ENCODE results near the gene STK31.
"Not testable (repeated sequence)": the region's sequence is repeated elsewhere in the genome, so short reads cannot be mapped to it uniquely, and the experiment has no call there.

The STK31 gene

DNA sequence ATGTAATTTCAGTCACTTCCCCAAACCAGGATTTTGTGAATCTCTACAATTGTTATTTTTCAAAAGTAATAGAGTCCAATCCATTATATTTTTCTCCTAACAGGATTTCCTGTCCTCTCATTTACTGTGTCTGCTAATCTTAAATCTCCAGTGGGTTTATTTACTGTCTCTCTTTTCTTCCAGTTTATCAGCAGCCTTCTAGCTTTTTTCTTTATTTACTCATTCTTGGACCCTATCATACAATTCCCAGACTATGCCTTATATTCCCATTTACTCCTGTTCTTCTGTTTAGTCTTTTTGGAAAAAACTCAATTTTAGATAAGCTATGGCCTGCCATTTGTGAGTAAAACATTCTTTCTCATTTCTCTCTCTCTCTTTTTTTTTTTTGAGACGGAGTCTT, 94.7 kb downstream of the STK31 start:
- DNase-seq, result no peak

DNA sequence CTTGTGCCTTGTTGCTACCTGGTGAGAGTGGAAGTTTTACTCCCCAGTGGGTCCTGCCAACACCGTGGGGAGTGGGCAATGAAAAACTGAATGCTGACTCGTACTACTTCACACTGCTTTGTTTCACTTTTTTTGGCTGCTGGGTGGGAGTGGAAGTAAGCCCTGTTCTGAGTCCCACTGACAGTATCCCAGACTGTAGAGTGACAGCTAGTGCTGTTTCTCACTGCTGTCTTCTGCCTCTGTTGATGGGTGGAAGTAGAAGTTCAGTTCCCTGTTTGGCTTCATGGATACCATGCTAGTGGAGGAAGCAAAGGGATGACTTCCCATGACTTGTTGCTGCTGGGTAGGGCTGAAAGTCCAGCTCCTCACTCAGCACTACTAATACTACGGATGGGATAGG, 98.4 kb downstream of the STK31 start:
- no peak for DNase-seq

DNA sequence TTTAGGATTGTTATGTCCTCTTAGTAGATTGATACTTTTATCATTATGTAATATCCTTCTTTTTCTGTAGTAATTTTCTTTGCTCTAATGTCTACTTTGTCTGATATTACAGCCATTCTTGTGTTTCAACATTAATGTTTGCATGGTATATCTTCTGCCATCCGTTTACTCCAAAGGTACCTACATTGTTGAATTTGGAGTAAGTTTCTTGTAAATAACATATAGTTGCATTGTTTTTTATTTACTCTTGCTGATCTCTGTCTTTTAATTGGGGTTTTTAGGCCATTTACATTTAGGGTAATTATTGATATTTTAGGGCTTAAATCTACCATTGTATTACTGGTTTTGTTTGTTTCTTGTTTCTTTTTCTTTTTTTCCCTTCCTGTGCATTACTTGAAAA, 100.1 kb downstream of the STK31 start:
- no peak for DNase-seq

DNA sequence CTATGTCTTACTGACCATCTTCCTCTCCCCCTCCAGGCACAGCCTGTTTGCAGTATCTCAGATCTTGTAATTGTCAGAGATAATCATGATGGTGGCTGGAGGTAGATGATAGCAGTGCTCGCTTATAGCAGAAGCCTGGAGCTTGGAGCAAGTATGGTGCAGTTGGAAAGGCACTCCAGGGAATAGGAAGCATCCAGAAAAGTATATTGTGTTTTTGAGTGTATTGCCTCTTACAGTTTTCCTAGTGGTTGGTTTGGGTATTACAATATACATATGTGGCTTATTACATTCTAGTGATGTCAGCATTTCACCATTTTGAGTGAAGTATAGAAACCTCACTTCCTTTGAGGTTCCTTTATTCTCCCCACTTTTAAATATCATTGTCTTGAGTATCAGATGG, 101.5 kb downstream of the STK31 start:
- DNase-seq, result no peak

DNA sequence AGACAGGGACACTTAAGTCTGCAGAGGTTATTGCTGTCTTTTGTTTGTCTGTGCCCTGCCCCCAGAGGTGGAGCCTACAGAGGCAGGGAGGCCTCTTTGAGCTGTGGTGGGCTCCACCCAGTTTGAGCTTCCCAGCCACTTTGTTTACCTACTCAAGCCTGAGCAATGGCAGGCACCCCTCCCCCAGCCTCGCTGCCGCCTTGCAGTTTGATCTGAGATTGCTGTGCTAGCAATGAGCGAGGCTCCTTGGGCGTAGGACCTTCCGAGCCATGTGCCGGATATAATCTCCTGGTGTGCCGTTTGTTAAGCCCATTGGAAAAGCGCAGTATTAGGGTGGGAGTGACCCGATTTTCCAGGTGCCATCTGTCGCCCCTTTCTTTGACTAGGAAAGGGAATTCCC, 118.1 kb downstream of the STK31 start:
- DNase-seq, result not testable (repeated sequence)

DNA sequence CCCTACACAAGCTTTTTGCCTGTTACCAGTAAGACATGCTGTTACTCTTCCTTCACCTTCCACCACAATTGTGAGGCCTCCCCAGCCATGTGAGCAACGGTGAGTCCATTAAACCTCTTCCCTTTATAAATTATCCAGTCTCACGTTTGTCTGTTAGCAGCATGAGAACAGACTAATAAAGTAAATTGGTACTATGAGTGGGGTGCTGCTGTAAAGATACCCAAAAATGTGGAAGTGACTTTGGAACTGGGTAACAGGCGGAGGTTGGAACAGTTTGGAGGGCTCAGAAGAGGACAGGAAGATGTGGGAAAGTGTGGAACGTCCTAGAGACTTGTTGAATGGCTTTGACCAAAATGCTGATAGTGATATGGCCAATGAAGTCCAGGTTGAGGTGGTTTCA, 122.7 kb downstream of the STK31 start:
- DNase-seq, result not testable (repeated sequence)

DNA sequence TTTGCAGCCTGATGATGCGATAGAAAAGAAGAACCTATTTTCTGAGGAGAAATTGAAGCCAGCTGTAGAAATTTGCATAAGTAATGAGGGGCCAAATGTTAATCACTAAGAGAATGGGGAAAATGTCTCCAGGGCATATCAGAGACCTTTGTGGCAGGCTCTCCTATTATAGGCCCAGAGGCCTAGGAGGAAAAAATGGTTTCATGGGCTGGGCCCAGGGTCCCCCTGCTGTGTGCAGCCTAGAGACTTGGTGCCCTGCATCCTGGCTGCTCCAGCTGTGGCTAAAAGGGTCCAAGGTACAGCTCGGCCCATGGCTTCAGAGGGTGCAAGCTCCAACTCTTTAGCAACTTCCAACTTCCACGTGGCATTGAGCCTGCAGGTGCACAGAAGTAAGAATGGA, 123.4 kb downstream of the STK31 start:
- DNase-seq, result no peak

DNA sequence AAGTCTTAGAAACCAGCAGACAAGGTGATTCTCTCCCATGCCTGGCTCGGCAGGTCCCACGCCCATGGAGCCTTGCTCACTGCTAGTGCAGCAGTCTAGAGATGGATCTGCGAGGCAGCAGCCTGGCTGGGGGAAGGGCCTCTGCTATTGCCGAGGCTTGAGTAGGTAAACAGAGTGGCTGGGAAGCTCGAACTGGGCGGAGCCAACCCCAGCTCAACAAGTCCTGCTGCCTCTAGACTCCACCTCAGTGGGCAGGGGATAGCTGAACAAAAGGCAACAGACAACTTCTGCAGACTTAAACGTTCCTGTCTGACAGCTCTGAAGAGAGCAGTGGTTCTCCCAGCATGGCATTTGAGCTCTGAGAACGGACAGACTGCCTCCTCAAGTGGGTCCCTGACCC, 134.8 kb downstream of the STK31 start:
- DNase-seq, result not testable (repeated sequence)

DNA sequence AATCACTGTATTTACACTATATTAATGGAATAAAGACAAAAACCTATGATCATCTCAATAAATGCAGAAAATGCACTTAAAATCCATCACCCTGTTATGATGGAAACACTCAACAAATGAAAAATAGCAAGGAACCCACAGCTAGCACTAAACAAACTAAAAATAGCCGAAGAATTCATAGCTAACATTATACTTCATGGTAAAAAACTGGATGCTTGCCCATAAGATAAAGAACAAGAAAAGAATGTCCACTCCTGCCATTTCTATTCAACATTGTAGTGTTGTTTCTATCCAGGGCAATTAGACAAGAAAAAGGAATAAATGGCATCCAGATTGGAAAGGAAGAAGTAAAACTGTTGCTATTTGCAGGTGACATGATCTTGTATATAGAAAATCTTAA, 142.1 kb downstream of the STK31 start:
- no peak for DNase-seq

DNA sequence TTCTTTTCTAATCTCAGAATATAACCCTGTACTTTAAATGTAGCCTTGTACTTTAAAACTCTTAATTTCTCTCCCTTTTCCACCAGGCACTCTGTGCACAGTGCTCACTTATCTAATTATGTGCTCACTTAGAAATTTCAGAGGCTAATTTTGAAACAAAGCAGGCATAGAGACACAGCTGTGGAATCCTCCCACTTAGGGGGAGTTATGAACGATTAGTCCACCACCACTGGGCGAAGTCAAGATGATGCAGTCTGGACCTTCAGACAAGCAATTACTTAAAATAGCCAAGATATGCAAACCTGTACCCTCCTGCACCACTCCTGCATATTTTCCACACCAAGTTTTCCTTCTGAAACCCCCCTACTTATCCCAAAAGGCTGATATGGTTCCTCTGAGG, 143.0 kb downstream of the STK31 start:
- no peak for DNase-seq

DNA sequence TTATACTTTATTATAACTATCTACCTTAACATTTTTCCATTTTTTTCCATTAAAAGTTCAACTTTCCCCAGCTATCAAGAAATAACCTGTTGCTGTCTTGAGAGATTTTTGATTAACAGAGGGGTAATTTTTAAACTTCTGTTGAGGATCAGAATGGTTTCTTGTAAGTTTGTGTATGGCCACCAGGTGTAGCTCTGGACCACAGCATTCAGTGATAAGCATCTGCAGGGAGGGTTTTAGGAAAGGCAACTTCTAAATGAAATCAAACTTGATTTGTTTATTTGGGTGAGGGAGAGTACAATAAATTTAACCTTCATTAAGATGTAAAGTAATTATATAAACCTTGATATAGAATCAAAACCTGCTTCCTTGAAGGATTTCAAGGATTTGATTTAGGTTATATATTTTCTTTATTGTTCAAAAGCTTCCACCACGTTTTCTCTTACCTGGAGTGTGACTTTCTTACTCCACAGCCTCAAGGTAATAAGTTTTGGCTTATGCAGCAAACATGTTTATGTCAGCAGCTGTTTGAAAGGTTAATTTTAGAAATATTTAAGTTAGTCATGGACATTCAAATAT, 153.3 kb downstream of the STK31 start:
- DNase-seq, result peak in 1 of 2 experiments; percentile 54

DNA sequence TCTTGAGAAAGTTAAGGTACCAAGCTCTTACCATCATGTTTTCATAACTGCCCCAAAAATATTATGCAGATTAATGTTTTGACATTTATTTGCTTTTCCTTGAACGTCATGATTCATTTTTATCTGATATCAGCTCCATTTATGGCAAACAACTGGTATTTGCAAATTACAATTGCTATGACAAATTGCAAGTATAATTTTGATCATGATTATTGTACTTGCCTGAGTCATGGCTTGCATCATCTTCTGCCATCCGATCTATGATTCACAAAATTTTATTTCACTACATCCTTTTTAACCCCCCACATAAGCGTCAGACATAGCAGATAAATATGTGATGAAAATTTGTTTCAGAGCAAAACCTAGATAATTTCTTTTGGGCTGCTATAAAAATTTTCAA, 155.0 kb downstream of the STK31 start:
- DNase-seq, result no peak

DNA sequence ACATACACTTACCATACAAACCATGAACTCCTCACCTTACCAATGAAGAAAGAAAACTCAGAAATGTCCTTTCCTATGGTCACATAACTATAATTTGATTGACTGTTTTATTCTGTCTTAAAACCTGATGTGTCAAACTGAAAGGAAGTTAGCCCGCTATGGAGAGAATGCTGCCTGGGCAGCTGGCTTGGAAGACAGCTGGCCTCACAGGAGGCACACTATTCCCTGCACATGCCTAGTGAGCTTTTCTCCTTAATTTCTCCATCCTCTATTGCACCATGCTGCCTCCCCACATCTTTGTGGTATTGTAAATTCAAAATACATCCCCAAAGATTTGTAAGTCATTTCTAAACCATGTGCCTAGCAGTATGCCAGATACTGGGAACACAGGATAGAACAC, 163.3 kb downstream of the STK31 start:
- DNase-seq, result peak in 1 of 2 experiments; percentile 10

DNA sequence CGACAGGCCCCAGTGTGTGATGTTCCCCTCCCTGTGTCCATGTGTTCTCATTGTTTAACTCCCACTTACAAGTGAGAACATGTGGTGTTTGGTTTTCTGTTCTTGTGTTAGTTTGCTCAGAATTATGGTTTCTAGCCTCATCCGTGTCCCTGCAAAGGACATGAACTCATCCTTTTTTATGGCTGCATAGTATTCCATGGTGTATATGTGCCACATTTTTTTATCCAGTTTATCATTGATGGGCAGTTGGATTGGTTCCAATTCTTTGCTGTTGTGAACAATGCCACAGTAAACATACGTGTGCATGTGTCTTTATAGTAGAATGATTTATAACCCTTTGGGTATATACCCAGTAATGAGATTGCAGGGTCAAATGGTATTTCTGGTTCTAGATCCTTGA, 166.5 kb downstream of the STK31 start:
- not testable (repeated sequence) for DNase-seq

Data from NCI-H524 (cell line).